Skeletal muscle tissue (tissue), 4 donors: Measurements from ENCODE around the gene C14orf132. TPM values are rescaled to one million over a fixed set of nuclear protein-coding genes. Genes with fewer than 3 reads are reported as not detected.
"Not testable (repeated sequence)": the region's sequence is repeated elsewhere in the genome, so short reads cannot be mapped to it uniquely, and the experiment has no call there.

ENCODE experiments used
- H3K27ac ChIP-seq: one replicate; pipeline ENCODE4 v1.7.0; 2013; ENCODE audit warnings: mild to moderate bottlenecking, low read depth, low read length, inconsistent platforms
- H3K27me3 ChIP-seq, 3 donors: one replicate each; pipeline ENCODE4 v1.7.0; 2013; ENCODE audit warnings: low read length in 3 of 3; ENCODE audit not compliant: control insufficient read depth in 3 of 3, insufficient read depth in 3 of 3
- H3K36me3 ChIP-seq, 3 donors: one replicate each; pipeline ENCODE4 v1.7.0; 2013; ENCODE audit warnings: low read length in 3 of 3; ENCODE audit not compliant: control insufficient read depth in 3 of 3, insufficient read depth in 3 of 3
- H3K4me1 ChIP-seq, 3 donors: one replicate each; pipeline ENCODE4 v1.7.0; 2013; ENCODE audit warnings: low read length in 3 of 3, mild to moderate bottlenecking in 3 of 3; ENCODE audit not compliant: control insufficient read depth in 3 of 3, insufficient read depth in 3 of 3
- H3K4me3 ChIP-seq, 3 donors: one replicate each; pipeline ENCODE4 v1.7.0; 2013; ENCODE audit warnings: low read length in 3 of 3
- H3K9ac ChIP-seq, 3 donors: one replicate each; pipeline ENCODE4 v1.7.0; 2013; ENCODE audit warnings: low read length in 3 of 3, mild to moderate bottlenecking in 3 of 3, moderate library complexity in 2 of 3, low read depth in 1 of 3
- H3K9me3 ChIP-seq, 3 donors: one replicate each; pipeline ENCODE4 v1.7.0; 2013; ENCODE audit warnings: low read length in 3 of 3; ENCODE audit not compliant: control insufficient read depth in 3 of 3
- total RNA-seq: library from RNA; depleted of rRNA; stranded (reverse); fragments of >200 nt; gene quantifications from one replicate; pipeline ENCODE4 v1.2.3, GENCODE V29; 2014
- donor health status: Osteomylitis.

Gene C14orf132
- total RNA-seq, 1 donor from 2014 or later = 8.9 TPM

DNA sequence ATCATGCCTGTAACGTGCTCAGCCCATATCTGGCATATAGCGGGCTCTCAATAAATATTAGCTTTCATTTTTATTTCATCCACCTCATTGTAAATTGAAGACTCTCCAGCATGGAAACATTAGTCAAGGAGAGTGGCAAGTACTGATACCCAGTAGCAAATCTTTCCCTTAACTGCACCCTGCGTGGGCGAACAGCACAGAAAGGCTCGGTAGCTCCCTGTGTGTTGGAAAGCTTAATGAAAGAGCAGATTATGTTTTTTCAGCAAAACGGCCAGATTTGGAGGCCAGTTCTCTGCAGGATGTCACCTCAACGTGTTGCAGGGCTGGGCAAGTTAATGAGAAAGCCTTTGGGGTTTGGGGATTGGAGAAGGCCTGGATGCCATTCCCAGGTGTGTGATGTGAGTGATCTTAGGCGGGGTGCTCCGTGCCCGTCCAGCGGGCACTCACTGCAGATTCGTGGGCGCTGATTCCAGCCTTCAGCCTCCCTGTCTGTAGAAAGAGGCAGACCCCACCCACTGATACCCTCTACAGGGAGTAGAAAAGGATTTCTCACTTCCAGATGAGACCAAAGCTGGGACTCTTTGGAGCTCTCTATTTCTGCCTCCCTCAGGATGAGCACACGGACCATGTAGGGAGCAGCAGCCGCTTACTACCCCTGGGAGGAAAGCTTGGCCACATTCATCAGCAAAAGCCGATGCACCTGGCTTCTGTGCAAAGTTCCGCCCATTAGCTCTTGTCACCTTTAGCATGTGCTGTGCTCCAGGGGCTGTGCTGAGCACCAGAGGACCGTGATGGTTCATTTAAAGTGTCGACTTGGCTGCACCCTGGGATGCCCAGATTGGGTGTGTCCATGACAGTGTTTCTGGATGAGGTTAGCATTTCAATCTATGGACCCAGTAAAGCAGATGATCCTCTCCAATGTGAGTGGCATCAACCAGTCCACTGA is 29.1 kb downstream of the C14orf132 start:
- Histone ChIP-seq H3K27me3 (peaks cover 0 to 4% (median 0%) of the 10 kb centered on the region in 3 donors), H3K4me3 (no peak overlapping the region)

GRCh38 chr14:96069421-96069820 is 30.3 kb downstream of the C14orf132 start:
- H3K4me1 ChIP-seq = no peaks in the 10 kb centered on the region
- H3K9me3 ChIP-seq = no peaks in the 10 kb centered on the region
- H3K4me3 ChIP-seq = no peak overlapping the region
- peaks cover 0 to 4% (median 0%) of the 10 kb centered on the region in 3 donors for H3K27me3 ChIP-seq
- H3K36me3 ChIP-seq = no peaks in the 10 kb centered on the region
- H3K27ac ChIP-seq = no peak overlapping the region
- H3K9ac ChIP-seq = no peak overlapping the region

More for the DNA sequence above, 29.1 kb downstream of the C14orf132 start:
- Histone ChIP-seq H3K36me3 (no peaks in the 10 kb centered on the region), H3K9me3 (no peaks in the 10 kb centered on the region), H3K4me1 (no peaks in the 10 kb centered on the region), H3K27ac (no peak overlapping the region), H3K9ac (no peak overlapping the region)

GRCh38 chr14:96071561-96071960 is 32.4 kb downstream of the C14orf132 start:
- H3K4me1 ChIP-seq = no peaks in the 10 kb centered on the region
- no peak overlapping the region for H3K4me3 ChIP-seq
- H3K27ac ChIP-seq = no peak overlapping the region
- H3K9ac ChIP-seq = no peak overlapping the region
- no peaks in the 10 kb centered on the region for H3K9me3 ChIP-seq
- peaks cover 0 to 4% (median 0%) of the 10 kb centered on the region in 3 donors for H3K27me3 ChIP-seq
- H3K36me3 ChIP-seq = no peaks in the 10 kb centered on the region

GRCh38 chr14:96072076-96072475 is 32.9 kb downstream of the C14orf132 start:
- Histone ChIP-seq H3K9me3 (no peaks in the 10 kb centered on the region), H3K4me3 (no peak overlapping the region), H3K36me3 (no peaks in the 10 kb centered on the region), H3K27ac (no peak overlapping the region), H3K9ac (no peak overlapping the region), H3K27me3 (peaks cover 0 to under 1% (median 0%) of the 10 kb centered on the region in 3 donors), H3K4me1 (no peaks in the 10 kb centered on the region)

- Histone ChIP-seq H3K4me1 (no peaks in the 10 kb centered on the region), H3K36me3 (no peaks in the 10 kb centered on the region), H3K9me3 (no peaks in the 10 kb centered on the region), H3K9ac (no peak overlapping the region), H3K27me3 (no peaks in the 10 kb centered on the region), H3K4me3 (no peak overlapping the region), H3K27ac (no peak overlapping the region)
These were observed 33.6 kb downstream of the C14orf132 start for GRCh38 chr14:96072746-96073145.

GRCh38 chr14:96073260-96074039 is 34.3 kb downstream of the C14orf132 start:
- H3K27ac ChIP-seq, H3K9me3 ChIP-seq, H3K27me3 ChIP-seq, H3K4me3 ChIP-seq, H3K9ac ChIP-seq, H3K36me3 ChIP-seq, H3K4me1 ChIP-seq: not testable (repeated sequence)

DNA sequence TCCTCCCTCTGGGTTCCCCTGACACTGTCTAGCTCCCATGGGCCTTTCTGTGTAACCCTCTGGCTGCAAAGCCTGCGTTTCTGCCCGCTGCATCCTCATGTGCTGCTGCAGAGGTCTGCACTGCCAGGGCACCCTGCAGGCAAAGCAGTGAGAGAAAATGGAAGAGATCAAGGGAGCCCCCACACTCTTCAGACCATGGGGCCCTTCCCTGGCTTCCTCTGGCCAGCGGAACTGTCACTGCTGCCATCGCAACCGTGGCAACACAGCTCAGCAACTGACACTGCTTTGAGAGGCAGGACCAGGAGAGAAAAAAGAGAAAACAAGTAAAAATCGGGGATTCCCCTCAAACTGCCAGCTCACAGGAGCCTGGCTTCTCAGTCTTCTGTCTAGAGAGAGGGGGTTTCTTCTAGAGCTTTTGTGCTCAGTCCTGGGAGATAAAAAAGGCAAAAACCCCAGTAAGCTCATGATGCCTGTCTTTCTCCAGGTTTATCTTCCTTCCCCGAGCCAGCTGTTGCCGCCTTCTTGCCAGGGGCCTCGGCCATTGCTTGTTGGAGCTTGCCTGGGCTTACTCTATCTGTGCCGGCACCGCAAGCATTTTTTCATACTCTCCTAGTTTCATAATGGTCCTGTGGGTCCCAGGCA is 38.9 kb downstream of the C14orf132 start:
- Histone ChIP-seq H3K27ac (no peak overlapping the region), H3K27me3 (peaks cover 0 to 3% (median 0%) of the 10 kb centered on the region in 3 donors), H3K9me3 (no peaks in the 10 kb centered on the region), H3K36me3 (no peaks in the 10 kb centered on the region), H3K4me1 (peaks cover 0 to 4% (median 0%) of the 10 kb centered on the region in 3 donors), H3K4me3 (no peak overlapping the region), H3K9ac (no peak overlapping the region)

- H3K9ac ChIP-seq = no peak overlapping the region
- no peak overlapping the region for H3K27ac ChIP-seq
- peaks cover 0 to 4% (median 0%) of the 10 kb centered on the region in 3 donors for H3K4me1 ChIP-seq
- H3K27me3 ChIP-seq = peaks cover 0 to 3% (median 0%) of the 10 kb centered on the region in 3 donors
- no peaks in the 10 kb centered on the region for H3K36me3 ChIP-seq
- no peaks in the 10 kb centered on the region for H3K9me3 ChIP-seq
- H3K4me3 ChIP-seq = no peak overlapping the region
These were observed 39.5 kb downstream of the C14orf132 start for GRCh38 chr14:96078625-96079016.

GRCh38 chr14:96079066-96079465 is 39.9 kb downstream of the C14orf132 start:
- Histone ChIP-seq H3K9me3 (no peaks in the 10 kb centered on the region), H3K4me3 (no peak overlapping the region), H3K27me3 (peaks cover 0 to 3% (median 0%) of the 10 kb centered on the region in 3 donors), H3K4me1 (peaks cover 0 to 4% (median 0%) of the 10 kb centered on the region in 3 donors), H3K36me3 (no peaks in the 10 kb centered on the region), H3K27ac (no peak overlapping the region), H3K9ac (no peak overlapping the region)
